Spleen (tissue), 11 donors: ENCODE data around the gene PREP. TPM values are rescaled to one million over a fixed set of nuclear protein-coding genes. Genes with fewer than 3 reads are reported as not detected.

Source experiments
- DNase-seq: peaks from one replicate; pipeline ENCODE4 v3.0.0-alpha.2; 2020
- H3K27ac ChIP-seq, 8 donors: fragments of 200-600 bp; sonication (generic) in 7 of 8; 1 replicate in 4 of 8; 2 replicates in 4 of 8; pipeline versions ENCODE4 v1.5.0 to v1.8.0; 2016 to 2021; ENCODE audit warnings: inconsistent platforms in 4 of 8, mild to moderate bottlenecking in 4 of 8, moderate library complexity in 1 of 8
- H3K27me3 ChIP-seq, 7 donors: fragments of 200-600 bp; sonication (generic) in 6 of 7; replicated peaks in 1 of 7; 1 replicate in 4 of 7; 2 replicates in 3 of 7; pipeline versions ENCODE4 v1.5.0 to v1.8.0; 2016 to 2021; ENCODE audit warnings: inconsistent platforms in 3 of 7, mild to moderate bottlenecking in 1 of 7
- H3K36me3 ChIP-seq, 6 donors: fragments of 200-600 bp; sonication (generic) in 5 of 6; 1 replicate in 4 of 6; 2 replicates in 2 of 6; pipeline versions ENCODE4 v1.5.0 to v1.8.0; 2016 to 2021; ENCODE audit warnings: inconsistent platforms in 2 of 6
- H3K4me1 ChIP-seq, 6 donors: fragments of 200-600 bp; sonication (generic) in 5 of 6; 1 replicate in 3 of 6; 2 replicates in 3 of 6; pipeline versions ENCODE4 v1.5.0 to v1.8.0; 2016 to 2021; ENCODE audit warnings: inconsistent platforms in 3 of 6
- H3K4me3 ChIP-seq, 8 donors: fragments of 200-600 bp; sonication (generic) in 7 of 8; 1 replicate in 4 of 8; 2 replicates in 4 of 8; pipeline versions ENCODE4 v1.5.0 to v1.8.0; 2016 to 2021; ENCODE audit warnings: inconsistent platforms in 4 of 8, mild to moderate bottlenecking in 4 of 8, moderate library complexity in 2 of 8
- H3K9me3 ChIP-seq, 8 donors: fragments of 200-600 bp; sonication (generic) in 7 of 8; 1 replicate in 4 of 8; 2 replicates in 4 of 8; pipeline versions ENCODE4 v1.5.0 to v1.8.0; 2016 to 2021; ENCODE audit warnings: inconsistent platforms in 4 of 8
- POLR2A ChIP-seq, 3 donors: fragments of 450-650 bp; IDR thresholded peaks; one replicate each; pipeline ENCODE4 v1.5.1; 2017; ENCODE audit warnings: antibody characterized with exemption in 3 of 3, mild to moderate bottlenecking in 1 of 3
- POLR2AphosphoS5 ChIP-seq, 3 donors: sonication (generic); formaldehyde crosslinking; IDR thresholded peaks; one replicate each; pipeline ENCODE4 v1.5.1; 2017; ENCODE audit warnings: antibody characterized with exemption in 3 of 3
- WGBS, 5 donors: extraction: QIAGEN DNeasy Blood & Tissue Kit in 3 of 5; methylation state at CpG; one replicate each; pipeline versions ENCODE4 v1.1.5 to v1.1.7; 2013 to 2018; 5-methylcytosine and 5-hydroxymethylcytosine counted together
- intact Hi-C: fragments of 100-400 bp; cut with DNase I; formaldehyde crosslinking; loops from one replicate; pipeline ENCODE4 v1.15.0; 2023; ENCODE audit warnings: low total_unique reads
- polyA plus RNA-seq, 3 donors: library from polyadenylated mRNA; stranded (reverse); fragments of 200-250 nt; gene quantifications; one replicate each; pipeline ENCODE4 v1.2.1, GENCODE V29; 2013
- total RNA-seq, 7 donors: library from RNA; depleted of rRNA in 3 of 7; stranded (reverse); fragments of >200 nt in 3 of 7; fragmentation: NEBNext Ultra II Directional in 4 of 7; extraction: Animal tissue kit (Norgen Biotek cat#: 25700) in 4 of 7; gene quantifications; one replicate each; pipeline versions ENCODE4 v1.1.0 to v1.2.1, GENCODE V29; 2016 to 2021
- TF ChIP-seq, protein P1 (sequence below), 11 experiments: fragments of 200-600 bp in 7 of 11; fragments of 450-650 bp in 4 of 11; sonication (generic) in 4 of 11; IDR thresholded peaks in 8 of 11; conservative IDR thresholded peaks in 3 of 11; 1 replicate in 7 of 11; 2 replicates in 4 of 11; pipeline versions ENCODE4 v1.4.0 to v1.8.0; 2016 to 2021; ENCODE audit warnings: antibody characterized with exemption in 11 of 11, inconsistent platforms in 4 of 11, mild to moderate bottlenecking in 1 of 11
- donor health status: healthy with polysubstance abuse.
- donor health status: DM: no; HTN: no; CAD: no; lungs with moderate emphysema.
- donor health status: DM: no; HTN: no; CAD: no.
- donor health status: Bipolar disorder and iron deficiency.
- donor health status: healthy.
- donor health status: DM: no; HTN: no; CAD: no.
- donor health status: DM: yes; HTN: yes; CAD: no.

The PREP gene
- total and polyA plus RNA-seq, 10 donors, result 9.8 to 22.9 (median 18.5) TPM

GRCh38 chr6:105279463-105279862 lies 123.4 kb downstream of the PREP start:
- Histone ChIP-seq H3K27ac (no peak overlapping the region), H3K4me1 (no peaks in the 10 kb centered on the region), H3K9me3 (no peaks in the 10 kb centered on the region), H3K27me3 (no peaks in the 10 kb centered on the region), H3K4me3 (no peak overlapping the region), H3K36me3 (peaks cover 0 to 97% (median 64%) of the 10 kb centered on the region in 6 donors)
- WGBS, 5 donors, result 95 to 98% (median 96%) methylated on average over 3 of the region's 3 CpGs
- TF ChIP-seq POLR2AphosphoS5 (IDR thresholded peaks at IDR 0.05) (no peak), POLR2A (IDR thresholded peaks at IDR 0.05) (no peak)
- TF ChIP-seq, protein P1, sequence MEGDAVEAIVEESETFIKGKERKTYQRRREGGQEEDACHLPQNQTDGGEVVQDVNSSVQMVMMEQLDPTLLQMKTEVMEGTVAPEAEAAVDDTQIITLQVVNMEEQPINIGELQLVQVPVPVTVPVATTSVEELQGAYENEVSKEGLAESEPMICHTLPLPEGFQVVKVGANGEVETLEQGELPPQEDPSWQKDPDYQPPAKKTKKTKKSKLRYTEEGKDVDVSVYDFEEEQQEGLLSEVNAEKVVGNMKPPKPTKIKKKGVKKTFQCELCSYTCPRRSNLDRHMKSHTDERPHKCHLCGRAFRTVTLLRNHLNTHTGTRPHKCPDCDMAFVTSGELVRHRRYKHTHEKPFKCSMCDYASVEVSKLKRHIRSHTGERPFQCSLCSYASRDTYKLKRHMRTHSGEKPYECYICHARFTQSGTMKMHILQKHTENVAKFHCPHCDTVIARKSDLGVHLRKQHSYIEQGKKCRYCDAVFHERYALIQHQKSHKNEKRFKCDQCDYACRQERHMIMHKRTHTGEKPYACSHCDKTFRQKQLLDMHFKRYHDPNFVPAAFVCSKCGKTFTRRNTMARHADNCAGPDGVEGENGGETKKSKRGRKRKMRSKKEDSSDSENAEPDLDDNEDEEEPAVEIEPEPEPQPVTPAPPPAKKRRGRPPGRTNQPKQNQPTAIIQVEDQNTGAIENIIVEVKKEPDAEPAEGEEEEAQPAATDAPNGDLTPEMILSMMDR (IDR thresholded peaks at IDR 0.05 in 8 of 11, conservative IDR thresholded peaks at IDR 0.05 in 3 of 11), result no peak
- intact Hi-C loops, result no loop called here
- no peak for DNase-seq

GRCh38 chr6:105278813-105279212 lies 124.1 kb downstream of the PREP start:
- TF ChIP-seq POLR2AphosphoS5 (IDR thresholded peaks at IDR 0.05) (no peak), POLR2A (IDR thresholded peaks at IDR 0.05) (no peak)
- TF ChIP-seq, protein P1 (IDR thresholded peaks at IDR 0.05 in 8 of 11, conservative IDR thresholded peaks at IDR 0.05 in 3 of 11), result no peak
- Histone ChIP-seq H3K36me3 (peaks cover 0 to 90% (median 60%) of the 10 kb centered on the region in 6 donors), H3K4me1 (no peaks in the 10 kb centered on the region), H3K9me3 (no peaks in the 10 kb centered on the region), H3K27me3 (no peaks in the 10 kb centered on the region), H3K4me3 (no peak overlapping the region), H3K27ac (no peak overlapping the region)
- no peak for DNase-seq
- 90 to 100% (median 96%) methylated on average over 3 of the region's 3 CpGs for WGBS, 5 donors
- intact Hi-C loops, result no loop called here

GRCh38 chr6:105278035-105278434 lies 124.8 kb downstream of the PREP start:
- WGBS, 5 donors, result 87 to 92% (median 89%) methylated on average over 20 of the region's 20 CpGs
- Histone ChIP-seq H3K9me3 (no peaks in the 10 kb centered on the region), H3K4me1 (no peaks in the 10 kb centered on the region), H3K27me3 (no peaks in the 10 kb centered on the region), H3K4me3 (no peak overlapping the region), H3K36me3 (peaks cover 0 to 82% (median 60%) of the 10 kb centered on the region in 6 donors), H3K27ac (no peak overlapping the region)
- intact Hi-C loops, result no loop called here
- TF ChIP-seq, protein P1 (IDR thresholded peaks at IDR 0.05 in 8 of 11, conservative IDR thresholded peaks at IDR 0.05 in 3 of 11), result no peak
- TF ChIP-seq POLR2AphosphoS5 (IDR thresholded peaks at IDR 0.05) (no peak), POLR2A (IDR thresholded peaks at IDR 0.05) (no peak)
- no peak for DNase-seq

- Histone ChIP-seq H3K9me3 (no peaks in the 10 kb centered on the region), H3K27me3 (no peaks in the 10 kb centered on the region), H3K4me3 (no peak overlapping the region), H3K27ac (no peak overlapping the region), H3K36me3 (peaks cover 0 to 66% (median 47%) of the 10 kb centered on the region in 6 donors), H3K4me1 (no peaks in the 10 kb centered on the region)
- DNase-seq, result no peak
- no peak for TF ChIP-seq POLR2AphosphoS5 (IDR thresholded peaks at IDR 0.05)
- TF ChIP-seq POLR2A (IDR thresholded peaks at IDR 0.05), result no peak
- TF ChIP-seq, protein P1 (IDR thresholded peaks at IDR 0.05 in 8 of 11, conservative IDR thresholded peaks at IDR 0.05 in 3 of 11), result no peak
- WGBS, 5 donors, result 95 to 98% (median 98%) methylated on average over 3 of the region's 3 CpGs
- intact Hi-C loops, result no loop called here
Observed at GRCh38 chr6:105276374-105276773, 126.5 kb downstream of the PREP start.
